DMS153 (cell line): ENCODE data around the gene HUWE1.
"Not testable (repeated sequence)": the region's sequence is repeated elsewhere in the genome, so short reads cannot be mapped to it uniquely, and the experiment has no call there.

Source experiments
- DNase-seq: peaks from one replicate; lab custom pipeline; 2025; lab: John Stamatoyannopoulos, UW

HUWE1 gene, protein sequence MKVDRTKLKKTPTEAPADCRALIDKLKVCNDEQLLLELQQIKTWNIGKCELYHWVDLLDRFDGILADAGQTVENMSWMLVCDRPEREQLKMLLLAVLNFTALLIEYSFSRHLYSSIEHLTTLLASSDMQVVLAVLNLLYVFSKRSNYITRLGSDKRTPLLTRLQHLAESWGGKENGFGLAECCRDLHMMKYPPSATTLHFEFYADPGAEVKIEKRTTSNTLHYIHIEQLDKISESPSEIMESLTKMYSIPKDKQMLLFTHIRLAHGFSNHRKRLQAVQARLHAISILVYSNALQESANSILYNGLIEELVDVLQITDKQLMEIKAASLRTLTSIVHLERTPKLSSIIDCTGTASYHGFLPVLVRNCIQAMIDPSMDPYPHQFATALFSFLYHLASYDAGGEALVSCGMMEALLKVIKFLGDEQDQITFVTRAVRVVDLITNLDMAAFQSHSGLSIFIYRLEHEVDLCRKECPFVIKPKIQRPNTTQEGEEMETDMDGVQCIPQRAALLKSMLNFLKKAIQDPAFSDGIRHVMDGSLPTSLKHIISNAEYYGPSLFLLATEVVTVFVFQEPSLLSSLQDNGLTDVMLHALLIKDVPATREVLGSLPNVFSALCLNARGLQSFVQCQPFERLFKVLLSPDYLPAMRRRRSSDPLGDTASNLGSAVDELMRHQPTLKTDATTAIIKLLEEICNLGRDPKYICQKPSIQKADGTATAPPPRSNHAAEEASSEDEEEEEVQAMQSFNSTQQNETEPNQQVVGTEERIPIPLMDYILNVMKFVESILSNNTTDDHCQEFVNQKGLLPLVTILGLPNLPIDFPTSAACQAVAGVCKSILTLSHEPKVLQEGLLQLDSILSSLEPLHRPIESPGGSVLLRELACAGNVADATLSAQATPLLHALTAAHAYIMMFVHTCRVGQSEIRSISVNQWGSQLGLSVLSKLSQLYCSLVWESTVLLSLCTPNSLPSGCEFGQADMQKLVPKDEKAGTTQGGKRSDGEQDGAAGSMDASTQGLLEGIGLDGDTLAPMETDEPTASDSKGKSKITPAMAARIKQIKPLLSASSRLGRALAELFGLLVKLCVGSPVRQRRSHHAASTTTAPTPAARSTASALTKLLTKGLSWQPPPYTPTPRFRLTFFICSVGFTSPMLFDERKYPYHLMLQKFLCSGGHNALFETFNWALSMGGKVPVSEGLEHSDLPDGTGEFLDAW (N-terminal part only)

GRCh38 chrX:53686151-53686885 lies at the start of gene HUWE1:
HUWE1 (minus strand) TSS chrX:53686719; CDS start chrX:53654107, 32,612 bp downstream.
- DNase-seq = peak; percentile 62

DNA sequence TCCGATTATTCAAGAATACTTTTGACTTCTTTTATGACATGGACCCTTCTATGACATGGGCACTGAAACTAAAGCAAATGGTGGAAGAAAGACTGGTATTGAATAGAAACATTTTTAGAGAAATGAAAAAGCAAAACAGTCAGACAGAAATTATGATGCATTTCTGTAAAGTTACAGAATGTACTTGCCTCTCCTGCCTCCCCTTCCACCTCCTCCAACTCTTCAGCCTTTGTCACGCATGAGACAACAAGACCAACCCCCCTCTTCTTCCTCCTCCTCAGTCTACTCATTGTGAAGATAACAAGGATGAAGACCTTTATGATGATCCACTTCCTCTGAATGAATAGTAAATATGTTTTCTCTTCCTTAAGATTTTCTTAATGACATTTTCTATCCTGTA lies 46.3 kb upstream of the HUWE1 start:
- DNase-seq = no peak

DNA sequence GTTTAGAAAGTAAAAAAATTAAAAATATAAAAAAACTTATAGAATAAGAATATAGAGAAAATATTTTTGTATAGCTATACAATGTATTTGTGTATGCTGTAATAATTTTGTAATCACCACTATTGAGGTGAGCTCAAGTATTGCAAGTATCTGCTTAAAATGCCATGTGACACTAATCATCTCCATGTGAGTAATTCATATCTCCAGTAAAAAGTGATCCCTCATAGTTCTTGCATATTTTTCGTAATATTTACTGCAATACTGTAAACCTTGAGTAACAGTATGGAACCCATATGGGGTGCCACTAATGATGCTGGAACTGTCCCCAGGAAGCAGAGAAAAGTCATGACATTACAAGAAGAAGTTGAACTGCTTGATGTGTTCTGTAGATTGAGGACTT lies 43.2 kb upstream of the HUWE1 start:
- DNase-seq = no peak

GRCh38 chrX:53728506-53728905 lies 42.0 kb upstream of the HUWE1 start:
- no peak for DNase-seq

GRCh38 chrX:53724872-53725271 lies 38.4 kb upstream of the HUWE1 start:
- no peak for DNase-seq

DNA sequence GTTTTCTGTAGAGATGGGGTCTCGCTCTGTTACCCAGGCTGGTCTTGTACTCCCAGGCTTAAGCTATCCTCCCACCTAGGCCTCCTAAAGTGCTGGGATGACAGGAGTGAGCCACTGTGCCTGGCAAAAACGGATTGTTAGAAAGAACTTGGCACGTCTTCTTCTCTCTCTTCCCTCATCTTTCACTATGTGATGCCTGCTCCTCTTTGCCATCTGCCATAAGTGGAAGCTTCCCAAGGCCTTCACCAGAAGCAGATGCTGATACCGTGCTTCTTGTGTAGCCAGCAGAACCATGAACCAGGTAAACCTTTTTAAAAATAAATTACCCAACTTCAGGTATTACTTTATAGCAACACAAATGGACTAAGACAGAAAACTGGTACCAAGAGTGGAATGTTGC lies 36.9 kb upstream of the HUWE1 start:
- no peak for DNase-seq

- DNase-seq = not testable (repeated sequence)
These were observed 35.1 kb upstream of the HUWE1 start for GRCh38 chrX:53721610-53722009.

- not testable (repeated sequence) for DNase-seq
These were observed 33.1 kb upstream of the HUWE1 start for GRCh38 chrX:53719666-53720065.

DNA sequence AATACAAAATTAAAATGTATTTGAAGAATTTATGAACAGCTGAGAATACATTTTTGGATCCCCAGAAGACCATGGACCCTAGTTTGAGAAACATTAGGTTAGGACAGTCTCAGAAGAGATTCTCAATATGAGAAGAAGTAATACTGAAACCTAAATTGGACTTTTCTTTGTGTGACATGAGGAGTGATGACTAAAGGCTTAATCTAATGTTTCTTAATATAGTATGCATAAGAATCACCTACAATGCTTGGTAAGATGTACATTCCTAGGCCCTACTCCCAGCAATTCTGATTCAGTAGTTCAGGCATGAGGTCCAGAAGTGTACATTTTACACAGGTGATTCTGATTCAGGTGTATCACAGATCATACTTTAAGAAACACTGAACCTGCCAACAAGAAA lies 31.6 kb upstream of the HUWE1 start:
- DNase-seq = no peak

DNA sequence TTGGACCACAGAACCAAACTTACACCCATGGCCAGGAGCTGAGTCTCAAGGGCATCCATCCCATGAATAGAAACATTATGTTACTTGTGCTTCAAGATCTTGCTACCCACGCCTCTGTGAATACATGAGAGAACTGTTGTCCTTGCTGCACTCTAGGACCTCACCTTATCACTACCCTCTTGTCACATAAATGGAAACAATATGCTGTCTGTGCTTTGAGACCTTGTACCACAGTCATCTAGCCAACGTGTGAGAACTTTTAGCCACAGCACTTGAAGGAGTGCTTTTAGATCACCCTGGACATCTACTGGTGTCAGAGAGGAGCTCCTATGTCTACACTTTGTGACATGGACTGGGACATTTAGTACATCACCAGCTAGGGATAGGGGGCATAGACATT lies 30.7 kb upstream of the HUWE1 start:
- DNase-seq = no peak

- peak; percentile 8 for DNase-seq
These were observed 30.0 kb upstream of the HUWE1 start for GRCh38 chrX:53716328-53717088.

GRCh38 chrX:53715346-53715924 lies 28.9 kb upstream of the HUWE1 start:
- no peak for DNase-seq

DNA sequence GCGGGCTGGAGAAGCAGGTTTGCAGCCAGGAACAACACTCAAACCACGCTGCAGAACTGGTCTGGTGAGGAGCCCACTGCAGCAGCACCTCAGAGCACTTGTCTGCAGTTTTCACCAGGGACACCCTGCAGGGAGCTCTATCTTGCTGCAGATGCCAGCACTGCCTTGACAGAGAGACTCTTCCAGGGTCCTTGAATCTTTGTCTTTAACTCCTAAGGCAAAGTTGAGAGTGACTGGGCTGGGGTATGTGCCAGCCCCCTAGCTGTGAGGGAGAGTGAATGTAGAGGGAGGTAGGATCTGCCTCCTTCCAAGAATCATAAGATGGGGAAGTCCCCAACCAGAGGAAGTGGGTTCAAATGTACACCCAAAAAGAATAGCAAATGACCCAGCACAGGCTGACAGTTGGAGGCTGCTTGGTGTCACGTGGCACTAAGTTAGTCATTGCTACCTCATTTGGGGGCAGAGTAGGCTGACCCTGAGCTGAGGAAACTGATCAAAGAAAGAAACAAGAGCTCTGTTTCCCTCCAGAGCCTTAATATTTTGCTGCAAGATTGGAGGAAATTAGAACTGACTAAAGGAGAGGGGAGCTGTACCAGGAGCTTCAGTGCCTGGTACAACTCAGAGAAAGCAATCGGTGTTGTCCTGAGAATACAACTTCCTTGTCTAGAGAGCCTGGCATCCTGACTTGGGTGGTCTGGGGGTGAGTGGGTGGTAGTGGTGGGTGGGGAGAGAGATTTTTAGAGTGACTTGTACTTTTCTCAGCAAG lies 28.2 kb upstream of the HUWE1 start:
- no peak for DNase-seq

DNA sequence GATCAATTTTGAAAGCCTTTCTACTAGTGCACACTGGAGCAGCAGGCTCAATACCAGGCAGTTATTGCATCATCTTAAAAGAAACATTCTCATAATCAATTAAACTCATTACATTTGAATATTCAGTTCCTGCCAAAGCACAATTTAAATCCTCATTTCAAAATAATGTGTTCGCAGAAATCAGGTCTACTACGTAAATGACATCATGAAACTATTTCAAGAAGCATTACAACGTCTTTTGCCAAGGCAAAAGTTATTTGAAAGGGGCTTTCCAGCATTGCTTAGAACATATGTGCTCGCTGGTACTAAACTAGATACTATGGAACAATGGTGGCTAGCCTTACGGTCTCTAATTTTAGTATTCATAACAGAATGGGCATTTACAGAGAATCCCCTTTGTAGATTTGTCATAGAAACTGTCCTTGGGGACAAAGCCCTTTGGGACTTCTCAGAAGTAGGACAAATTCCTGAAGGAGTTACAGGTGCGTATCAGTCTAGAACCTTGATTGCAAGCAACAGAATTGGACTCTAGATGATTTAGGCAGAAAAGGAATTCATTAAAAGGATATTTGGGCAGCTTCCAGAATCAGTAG lies 27.6 kb upstream of the HUWE1 start:
- DNase-seq = no peak

GRCh38 chrX:53711436-53711835 lies 24.9 kb upstream of the HUWE1 start:
- DNase-seq = no peak

- no peak for DNase-seq
These were observed 18.3 kb upstream of the HUWE1 start for GRCh38 chrX:53704854-53705253.

- no peak for DNase-seq
These were observed 17.8 kb upstream of the HUWE1 start for GRCh38 chrX:53704294-53704693.

DNA sequence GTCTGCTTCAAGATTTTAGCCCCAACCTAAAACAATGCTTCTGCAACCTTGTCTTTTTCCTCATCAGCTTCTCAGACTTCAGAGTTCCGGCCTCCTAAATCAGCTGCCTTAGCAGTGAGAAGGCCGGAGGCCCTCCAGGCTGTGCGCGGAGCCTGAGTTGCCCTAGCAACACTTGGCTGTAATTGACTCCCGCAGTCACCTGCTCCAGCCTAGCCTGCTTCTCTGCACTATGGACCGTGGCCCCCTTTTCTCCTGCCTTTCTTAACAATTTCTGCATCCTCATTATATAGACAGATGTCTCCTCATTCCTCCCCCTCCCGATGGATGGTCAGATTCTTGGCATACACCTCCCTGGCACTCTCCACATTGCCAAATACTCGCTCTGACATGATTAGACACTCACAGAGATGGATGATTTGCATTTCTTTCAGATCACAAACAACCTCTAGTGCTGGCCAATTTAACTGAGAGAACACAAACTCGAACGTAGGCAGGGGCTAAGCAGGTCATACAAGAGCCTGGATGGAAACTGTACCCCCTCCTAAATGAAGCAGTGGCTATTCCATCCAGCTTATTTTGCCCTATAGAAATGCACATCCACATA lies 9.5 kb upstream of the HUWE1 start:
- DNase-seq = no peak

DNA sequence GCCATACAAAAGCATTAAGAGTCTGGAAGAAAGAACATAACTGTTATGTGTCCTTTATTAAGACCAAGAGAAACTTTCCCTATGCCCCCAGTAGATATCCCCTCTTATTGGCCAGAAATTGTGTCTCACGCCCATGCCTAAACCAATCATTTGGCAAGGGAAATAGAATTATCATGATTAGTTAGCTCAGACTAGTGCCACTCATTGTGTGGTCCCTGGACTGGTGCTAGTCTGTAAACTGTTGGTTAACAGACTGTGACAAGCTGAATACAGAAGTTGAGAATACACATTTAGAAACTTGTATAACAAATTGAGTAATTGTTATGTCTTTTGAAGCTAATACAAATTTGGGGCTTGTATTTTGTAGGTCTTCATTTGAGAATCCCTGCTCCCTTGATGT lies 8.1 kb upstream of the HUWE1 start:
- DNase-seq = no peak
